Parathyroid adenoma (tissue), 2 donors: Measurements from ENCODE around the gene KRT33B.

Source experiments
- H2AFZ ChIP-seq: fragments of 300-600 bp; sonication (generic); one replicate; pipeline ENCODE4 v1.7.0; 2017; ENCODE audit warnings: antibody characterized with exemption, mild to moderate bottlenecking
- H3K27ac ChIP-seq: fragments of 300-600 bp; sonication (generic); one replicate; pipeline ENCODE4 v1.7.0; 2017
- H3K27me3 ChIP-seq: fragments of 300-600 bp; sonication (generic); one replicate; pipeline ENCODE4 v1.7.0; 2017; ENCODE audit warnings: low read length; ENCODE audit not compliant: control insufficient read depth, insufficient read depth
- H3K36me3 ChIP-seq: fragments of 300-600 bp; sonication (generic); one replicate; pipeline ENCODE4 v1.7.0; 2017; ENCODE audit warnings: low read length; ENCODE audit not compliant: control insufficient read depth, insufficient read depth
- H3K4me1 ChIP-seq: fragments of 300-600 bp; sonication (generic); one replicate; pipeline ENCODE4 v1.7.0; 2017; ENCODE audit warnings: control low read depth
- H3K4me2 ChIP-seq: fragments of 300-600 bp; sonication (generic); one replicate; pipeline ENCODE4 v1.7.0; 2017; ENCODE audit warnings: low read length
- H3K4me3 ChIP-seq: fragments of 300-600 bp; sonication (generic); one replicate; pipeline ENCODE4 v1.7.0; 2017; ENCODE audit warnings: low read depth, low read length
- H3K79me2 ChIP-seq: fragments of 300-600 bp; sonication (generic); one replicate; pipeline ENCODE4 v1.7.0; 2017; ENCODE audit warnings: control low read depth
- H3K9ac ChIP-seq: fragments of 300-600 bp; sonication (generic); one replicate; pipeline ENCODE4 v1.7.0; 2017; ENCODE audit warnings: mild to moderate bottlenecking
- H3K9me3 ChIP-seq: fragments of 300-600 bp; sonication (generic); one replicate; pipeline ENCODE4 v1.7.0; 2017; ENCODE audit warnings: low read length; ENCODE audit not compliant: control insufficient read depth
- CTCF ChIP-seq: fragments of 300-600 bp; sonication (generic); IDR thresholded peaks from one replicate; pipeline ENCODE4 v1.7.0; 2017; ENCODE audit warnings: antibody characterized with exemption, mild to moderate bottlenecking
- donor health status: primary hyperparathyroidism.

KRT33B gene

GRCh38 chr17:41403404-41404023 is 33.9 kb upstream of the KRT33B start:
- no peaks in the 10 kb centered on the region for H3K79me2 ChIP-seq

GRCh38 chr17:41402161-41402560 is 32.5 kb upstream of the KRT33B start:
- TF ChIP-seq CTCF, result no peak
- Histone ChIP-seq H2AFZ (no peak overlapping the region), H3K27ac (no peak overlapping the region), H3K79me2 (no peaks in the 10 kb centered on the region), H3K4me1 (no peaks in the 10 kb centered on the region), H3K4me3 (no peak overlapping the region), H3K9me3 (no peaks in the 10 kb centered on the region), H3K4me2 (no peak overlapping the region), H3K27me3 (no peaks in the 10 kb centered on the region), H3K9ac (no peak overlapping the region), H3K36me3 (no peaks in the 10 kb centered on the region)

More at GRCh38 chr17:41403404-41404023, 33.9 kb upstream of the KRT33B start:
- no peaks in the 10 kb centered on the region for H3K36me3 ChIP-seq
- H2AFZ ChIP-seq, result no peak overlapping the region
- H3K27me3 ChIP-seq, result no peaks in the 10 kb centered on the region
- no peak overlapping the region for H3K4me2 ChIP-seq
- no peak overlapping the region for H3K27ac ChIP-seq
- no peak overlapping the region for H3K4me3 ChIP-seq
- no peak overlapping the region for H3K9ac ChIP-seq
- no peaks in the 10 kb centered on the region for H3K9me3 ChIP-seq
- TF ChIP-seq CTCF, result no peak
- H3K4me1 ChIP-seq, result no peaks in the 10 kb centered on the region

- no peak within 1 kb of the TSS for H3K9ac ChIP-seq
- H3K4me1 ChIP-seq, result no peaks in the 10 kb centered on the region
These were observed 27.5 kb upstream of the KRT33B start, which contains the start of gene KRT31 for GRCh38 chr17:41396996-41397660. Gene KRT31, minus strand, starts transcription at chr17:41397608. Its CDS starts 69 bp downstream, at chr17:41397539.

GRCh38 chr17:41396340-41396739 is 26.7 kb upstream of the KRT33B start:
- Histone ChIP-seq H3K27me3 (no peaks in the 10 kb centered on the region), H3K27ac (no peak overlapping the region)

More at GRCh38 chr17:41396996-41397660, 27.5 kb upstream of the KRT33B start, which contains the start of gene KRT31:
- no peak within 1 kb of the TSS for H2AFZ ChIP-seq
- H3K9me3 ChIP-seq, result no peaks in the 10 kb centered on the region
- no peak within 1 kb of the TSS for H3K4me2 ChIP-seq
- no peaks in the 10 kb centered on the region for H3K27me3 ChIP-seq
- no peak within 1 kb of the TSS for H3K27ac ChIP-seq
- no peaks in the 10 kb centered on the region for H3K79me2 ChIP-seq
- TF ChIP-seq CTCF, result no peak
- no peak within 1 kb of the TSS for H3K4me3 ChIP-seq
- H3K36me3 ChIP-seq, result no peaks in the 10 kb centered on the region

More at GRCh38 chr17:41396340-41396739, 26.7 kb upstream of the KRT33B start:
- Histone ChIP-seq H3K79me2 (no peaks in the 10 kb centered on the region), H3K9me3 (no peaks in the 10 kb centered on the region), H2AFZ (no peak overlapping the region), H3K9ac (no peak overlapping the region), H3K4me3 (no peak overlapping the region), H3K36me3 (no peaks in the 10 kb centered on the region), H3K4me2 (no peak overlapping the region), H3K4me1 (no peaks in the 10 kb centered on the region)
- TF ChIP-seq CTCF, result no peak
